Natural killer cell (primary cell): ENCODE measurements around the gene ZNF488. TPM values are rescaled to one million over a fixed set of nuclear protein-coding genes. Genes with fewer than 3 reads are reported as not detected.

Experiments
- ATAC-seq, 3 donors: fragments of 150-1000 bp in 2 of 3; fragments of 200-7000 bp in 1 of 3; cut with Tn5 transposase; 1 replicate in 1 of 3; 2 replicates in 2 of 3; pipeline ENCODE4 v1.10.0; 2021; ENCODE audit warnings: mild to moderate bottlenecking in 2 of 3, moderate library complexity in 2 of 3
- DNase-seq, 2 donors: peaks; one replicate each; pipeline versions ENCODE4 v3.0.0 to v3.0.0-alpha.2; 2013 to 2021; ENCODE audit warnings: mixed read lengths in 1 of 2
- H3K27ac ChIP-seq: one replicate; pipeline ENCODE4 v1.5.1; 2013; ENCODE audit warnings: mild to moderate bottlenecking, low read length
- H3K27me3 ChIP-seq: one replicate; pipeline ENCODE4 v1.6.1; 2013; ENCODE audit warnings: low read length; ENCODE audit not compliant: control insufficient read depth, insufficient read depth
- H3K36me3 ChIP-seq: one replicate; pipeline ENCODE4 v1.6.1; 2013; ENCODE audit warnings: low read length; ENCODE audit not compliant: control insufficient read depth, insufficient read depth
- H3K4me1 ChIP-seq: one replicate; pipeline ENCODE4 v1.6.1; 2013; ENCODE audit warnings: low read length; ENCODE audit not compliant: control insufficient read depth, insufficient read depth
- H3K4me3 ChIP-seq: one replicate; pipeline ENCODE4 v1.5.1; 2013; ENCODE audit warnings: low read length
- H3K9me3 ChIP-seq: one replicate; pipeline ENCODE4 v1.6.1; 2013; ENCODE audit warnings: low read length; ENCODE audit not compliant: control insufficient read depth, insufficient read depth
- H3K27ac Mint-ChIP-seq, 2 donors: one replicate each; pipeline ENCODE4 v1.8.0; 2022; ENCODE audit warnings: mild to moderate bottlenecking in 2 of 2, mixed read lengths in 2 of 2, moderate library complexity in 1 of 2
- H3K27me3 Mint-ChIP-seq, 2 donors: one replicate each; pipeline ENCODE4 v1.8.0; 2022; ENCODE audit warnings: low read depth in 2 of 2, mixed read lengths in 2 of 2
- H3K36me3 Mint-ChIP-seq: one replicate; pipeline ENCODE4 v1.8.0; 2022; ENCODE audit warnings: mixed read lengths
- H3K4me1 Mint-ChIP-seq, 2 donors: one replicate each; pipeline ENCODE4 v1.8.0; 2022; ENCODE audit warnings: mixed read lengths in 2 of 2
- H3K4me3 Mint-ChIP-seq: one replicate; pipeline ENCODE4 v1.8.0; 2022; ENCODE audit warnings: mild to moderate bottlenecking, moderate library complexity, mixed read lengths
- H3K9me3 Mint-ChIP-seq, 2 donors: one replicate each; pipeline ENCODE4 v1.8.0; 2022; ENCODE audit warnings: mixed read lengths in 2 of 2
- CTCF ChIP-seq: fragments of 200-600 bp; IDR thresholded peaks from one replicate; pipeline ENCODE4 v1.8.0; 2022; ENCODE audit warnings: antibody characterized with exemption
- WGBS: methylation state at CpG from one replicate; pipeline ENCODE4 v1.1.7; 2013; ENCODE audit warnings: missing lambda C conversion rate; ENCODE audit not compliant: insufficient coverage; 5-methylcytosine and 5-hydroxymethylcytosine counted together
- intact Hi-C: fragments of 100-400 bp; cut with micrococcal nuclease; formaldehyde crosslinking; loops from one replicate; pipeline ENCODE4 v1.14.2; 2022
- total RNA-seq, 4 donors: library from RNA; stranded (reverse); fragments of 120-200 nt in 1 of 4; gene quantifications; one replicate each; pipeline versions ENCODE4 v1.2.3 to v1.2.4, GENCODE V29; 2013 to 2022

The ZNF488 gene
- total RNA-seq, 3 donors from 2014 or later (not counting 1 experiment from before 2014, with no cell fraction given), result not detected

GRCh38 chr10:47369251-47369894 is 14.7 kb downstream of the ZNF488 start:
- H3K4me1 Mint-ChIP-seq, result no peaks in the 10 kb centered on the region
- no peaks in the 10 kb centered on the region for H3K36me3 Mint-ChIP-seq
- no peak for ATAC-seq
- peaks cover 0 to 7% of the 10 kb centered on the region in 2 donors for H3K27me3 Mint-ChIP-seq
- no peaks in the 10 kb centered on the region for H3K4me1 ChIP-seq
- H3K27ac Mint-ChIP-seq, result no peak overlapping the region
- no peak for DNase-seq
- TF ChIP-seq CTCF, result no peak
- 80% methylated on average over 9 of the region's 9 CpGs for WGBS
- no peak overlapping the region for H3K27ac ChIP-seq
- H3K27me3 ChIP-seq, result no peaks in the 10 kb centered on the region
- H3K9me3 ChIP-seq, result no peaks in the 10 kb centered on the region
- no peak overlapping the region for H3K4me3 ChIP-seq
- intact Hi-C loops, result no loop called here
- no peaks in the 10 kb centered on the region for H3K9me3 Mint-ChIP-seq
- H3K36me3 ChIP-seq, result no peaks in the 10 kb centered on the region
- H3K4me3 Mint-ChIP-seq, result no peak overlapping the region

- TF ChIP-seq CTCF, result no peak
- H3K36me3 Mint-ChIP-seq, result no peaks in the 10 kb centered on the region
- H3K27me3 Mint-ChIP-seq, result peaks cover 0 to 7% of the 10 kb centered on the region in 2 donors
- Histone ChIP-seq H3K9me3 (no peaks in the 10 kb centered on the region), H3K4me3 (no peak overlapping the region), H3K27me3 (no peaks in the 10 kb centered on the region), H3K27ac (no peak overlapping the region), H3K36me3 (no peaks in the 10 kb centered on the region), H3K4me1 (no peaks in the 10 kb centered on the region)
- no peak for ATAC-seq
- H3K4me3 Mint-ChIP-seq, result no peak overlapping the region
- no peak overlapping the region for H3K27ac Mint-ChIP-seq
- DNase-seq, result no peak
- no peaks in the 10 kb centered on the region for H3K4me1 Mint-ChIP-seq
- 88% methylated on average over 24 of the region's 24 CpGs for WGBS
- no peaks in the 10 kb centered on the region for H3K9me3 Mint-ChIP-seq
- intact Hi-C loops, result no loop called here
Observed at GRCh38 chr10:47368431-47369180, 15.5 kb downstream of the ZNF488 start.

- DNase-seq, result no peak
- H3K36me3 Mint-ChIP-seq, result no peaks in the 10 kb centered on the region
- WGBS, result 88% methylated on average over 11 of the region's 11 CpGs
Observed at GRCh38 chr10:47367646-47368045, 16.4 kb downstream of the ZNF488 start.

More at GRCh38 chr10:47367646-47368045, 16.4 kb downstream of the ZNF488 start:
- no peaks in the 10 kb centered on the region for H3K4me1 ChIP-seq
- H3K9me3 Mint-ChIP-seq, result no peaks in the 10 kb centered on the region
- no peak overlapping the region for H3K27ac ChIP-seq
- ATAC-seq, result no peak
- H3K36me3 ChIP-seq, result no peaks in the 10 kb centered on the region
- peaks cover 0 to 7% of the 10 kb centered on the region in 2 donors for H3K27me3 Mint-ChIP-seq
- H3K9me3 ChIP-seq, result no peaks in the 10 kb centered on the region
- no peak for TF ChIP-seq CTCF
- no peak overlapping the region for H3K4me3 ChIP-seq
- H3K27me3 ChIP-seq, result no peaks in the 10 kb centered on the region
- H3K27ac Mint-ChIP-seq, result no peak overlapping the region
- no peak overlapping the region for H3K4me3 Mint-ChIP-seq
- H3K4me1 Mint-ChIP-seq, result no peaks in the 10 kb centered on the region
- intact Hi-C loops, result no loop called here
